HG03565 (cell line): ENCODE measurements around the gene RXFP4.

Experiments used
- ATAC-seq: cut with Tn5 transposase; IDR thresholded peaks from one replicate; pipeline ENCODE4 v1.9.1; 2021; ENCODE audit warnings: mild to moderate bottlenecking, moderate library complexity; ENCODE audit not compliant: unreplicated experiment

RXFP4 gene

GRCh38 chr1:155957411-155957915 is 16.0 kb downstream of the RXFP4 start:
- ATAC-seq: no peak

GRCh38 chr1:155960081-155960745 is 18.8 kb downstream of the RXFP4 start:
- no peak for ATAC-seq

- no peak for ATAC-seq
Measured at GRCh38 chr1:155961937-155962336, 20.5 kb downstream of the RXFP4 start.

GRCh38 chr1:155962599-155963211 is 21.3 kb downstream of the RXFP4 start:
- ATAC-seq: no peak

GRCh38 chr1:155964193-155964592 is 22.8 kb downstream of the RXFP4 start:
- no peak for ATAC-seq

- ATAC-seq: no peak
Measured at GRCh38 chr1:155966135-155966534, 24.7 kb downstream of the RXFP4 start.

DNA sequence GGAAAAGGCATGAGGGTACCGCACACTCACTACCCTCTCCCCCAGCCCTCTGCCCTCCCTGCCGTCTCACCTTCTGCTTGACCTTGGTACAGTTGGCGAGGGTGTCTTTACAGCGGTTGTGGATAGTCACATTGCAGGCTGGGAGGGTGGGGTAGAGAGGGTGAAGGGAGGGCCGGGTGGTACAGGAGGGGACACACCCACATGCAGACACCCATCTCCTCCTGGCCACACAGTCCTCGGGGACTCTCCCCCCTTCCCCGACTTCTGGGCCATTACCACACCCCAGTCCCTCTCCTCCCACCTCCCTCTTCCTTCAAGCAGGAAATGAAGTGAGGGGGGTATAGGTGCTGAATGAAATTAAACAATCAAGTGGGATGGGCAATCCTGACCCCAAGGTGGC is 25.3 kb downstream of the RXFP4 start:
- ATAC-seq: no peak

GRCh38 chr1:155967341-155968050 is 26.1 kb downstream of the RXFP4 start:
- ATAC-seq: no peak

GRCh38 chr1:155968051-155968400 is 26.6 kb downstream of the RXFP4 start:
- no peak for ATAC-seq

DNA sequence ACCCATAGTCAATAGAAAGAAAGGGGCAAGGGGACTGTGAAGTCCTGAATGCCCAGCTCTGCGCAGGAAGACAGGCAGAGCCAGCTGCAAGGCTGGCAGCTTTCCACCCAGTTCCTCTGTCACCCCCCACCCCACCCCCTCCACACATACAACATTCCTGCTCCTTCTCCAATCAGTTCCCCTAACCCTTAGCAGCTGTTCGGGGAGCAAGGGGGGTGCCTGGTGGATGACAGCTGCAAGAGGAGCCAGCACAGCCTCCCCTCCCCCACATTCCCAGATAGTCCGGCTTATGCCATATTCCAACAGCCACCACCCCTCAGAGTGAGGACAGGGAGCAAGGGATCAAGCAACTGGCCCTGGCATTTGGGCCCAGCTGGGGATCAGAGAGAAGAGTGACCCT is 27.2 kb downstream of the RXFP4 start:
- ATAC-seq: no peak

DNA sequence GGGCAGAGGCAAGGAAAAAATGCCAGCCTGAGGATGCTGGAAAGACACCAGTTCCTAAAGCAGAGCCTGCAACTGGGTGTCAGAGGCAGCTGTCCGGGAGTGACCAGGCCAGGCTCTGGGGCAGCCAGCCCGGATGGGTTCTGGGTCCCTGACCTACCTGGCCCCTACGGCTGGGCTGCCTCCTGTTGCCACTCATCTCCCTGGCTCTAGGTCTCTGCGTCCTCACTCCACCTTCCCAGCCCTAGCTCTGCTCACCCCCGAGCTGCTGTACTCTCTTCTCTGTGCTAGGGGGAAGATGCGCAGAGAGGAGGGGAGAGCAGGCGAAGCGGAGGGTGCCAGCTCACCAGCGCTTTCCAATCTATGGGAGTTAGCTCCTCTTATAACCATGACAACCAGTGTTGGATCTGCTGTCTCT is 27.9 kb downstream of the RXFP4 start:
- no peak for ATAC-seq

DNA sequence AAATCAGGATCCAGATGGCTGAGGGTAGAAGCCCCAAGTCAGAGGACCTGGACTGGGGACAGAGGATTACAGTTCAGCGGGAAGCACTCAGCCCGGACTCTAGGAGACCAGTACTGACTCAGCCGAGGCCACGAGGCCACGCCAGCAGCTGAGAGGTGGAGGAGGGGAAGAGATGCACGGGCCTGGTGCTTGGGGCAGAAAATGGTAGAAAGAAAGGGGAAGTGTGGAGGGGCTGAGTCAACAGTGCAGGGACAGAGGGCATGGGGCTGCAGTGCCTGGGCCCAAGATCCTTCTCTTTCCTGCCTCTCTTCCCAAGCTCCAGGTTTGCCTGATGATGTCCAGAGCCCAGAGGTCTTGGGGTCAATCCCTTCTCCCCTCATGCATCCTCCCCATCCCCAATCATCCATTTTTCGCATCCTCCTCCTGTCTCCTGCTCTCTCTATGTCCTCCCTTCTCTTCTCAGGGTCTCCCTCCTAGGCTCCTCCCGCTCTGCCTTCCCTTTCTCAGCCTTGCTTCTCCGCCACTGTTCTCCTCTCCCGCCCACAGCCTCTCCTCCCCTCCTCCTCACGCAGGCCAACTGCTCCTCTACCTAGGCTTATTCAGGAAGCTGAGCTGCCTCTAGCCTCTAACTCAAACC is 29.2 kb downstream of the RXFP4 start:
- ATAC-seq: no peak

GRCh38 chr1:155971910-155972809 is 30.7 kb downstream of the RXFP4 start:
- ATAC-seq: no peak

DNA sequence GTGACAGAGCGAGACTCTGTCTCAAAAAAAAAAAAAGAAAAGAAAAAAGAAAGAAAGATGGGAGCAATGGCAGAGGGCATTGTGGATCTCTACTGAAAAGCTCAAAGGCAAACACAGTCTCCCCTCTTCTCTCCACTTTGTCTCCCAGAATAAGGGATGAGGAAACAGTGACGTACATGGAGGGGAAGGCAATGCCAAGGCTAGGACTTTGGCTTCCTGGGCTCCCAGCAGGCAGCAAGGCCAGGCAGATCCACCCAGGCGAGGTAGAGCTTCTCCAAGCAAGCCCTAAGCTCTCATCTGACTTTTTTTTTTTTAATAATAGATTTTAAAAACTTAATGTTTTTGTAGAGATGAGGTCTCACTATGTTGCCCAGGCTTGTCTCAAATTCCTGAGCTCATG is 32.3 kb downstream of the RXFP4 start:
- ATAC-seq: no peak

DNA sequence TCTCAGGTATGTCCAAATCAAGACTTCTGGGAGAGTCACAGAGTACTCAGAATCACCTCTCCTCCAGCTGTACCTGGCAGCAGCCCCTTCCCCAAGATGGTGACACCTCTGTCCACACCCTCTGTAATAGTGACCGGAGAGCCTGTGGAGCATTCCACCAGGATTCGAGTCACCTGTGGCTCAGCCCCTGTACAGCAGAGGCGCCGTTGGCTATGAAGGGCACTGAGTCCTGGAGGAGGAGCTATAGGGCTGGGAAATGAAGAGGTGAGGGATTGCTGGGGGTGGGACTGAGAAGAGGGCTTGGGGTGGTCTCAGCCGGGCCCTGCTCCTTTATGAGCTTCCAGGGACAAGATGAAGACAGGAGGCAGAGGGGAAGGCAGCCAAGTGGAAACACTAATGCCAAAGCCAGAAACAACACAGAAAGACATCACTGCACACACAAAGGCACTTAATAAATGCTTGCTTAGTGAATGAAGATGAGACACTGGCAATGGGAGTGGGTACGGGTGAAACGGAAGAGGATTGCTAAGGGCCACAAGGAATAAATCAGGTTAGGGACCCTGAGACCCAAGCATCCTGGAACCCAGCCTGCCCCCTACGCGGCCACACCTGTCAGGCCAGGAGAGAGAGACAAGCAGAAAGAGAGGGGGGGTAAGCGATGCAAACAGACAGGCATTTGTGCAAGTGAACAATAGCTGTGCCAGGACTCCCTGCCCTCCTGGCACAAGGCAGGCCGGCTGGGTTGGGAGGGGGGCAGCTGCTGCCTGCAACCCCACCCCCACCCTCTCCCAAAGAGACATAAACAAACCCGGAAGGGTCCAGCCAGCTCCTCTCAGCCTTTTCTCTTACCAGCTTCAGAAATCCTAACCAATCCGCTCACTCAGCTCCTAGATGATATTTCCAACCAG is 33.0 kb downstream of the RXFP4 start:
- ATAC-seq: no peak

DNA sequence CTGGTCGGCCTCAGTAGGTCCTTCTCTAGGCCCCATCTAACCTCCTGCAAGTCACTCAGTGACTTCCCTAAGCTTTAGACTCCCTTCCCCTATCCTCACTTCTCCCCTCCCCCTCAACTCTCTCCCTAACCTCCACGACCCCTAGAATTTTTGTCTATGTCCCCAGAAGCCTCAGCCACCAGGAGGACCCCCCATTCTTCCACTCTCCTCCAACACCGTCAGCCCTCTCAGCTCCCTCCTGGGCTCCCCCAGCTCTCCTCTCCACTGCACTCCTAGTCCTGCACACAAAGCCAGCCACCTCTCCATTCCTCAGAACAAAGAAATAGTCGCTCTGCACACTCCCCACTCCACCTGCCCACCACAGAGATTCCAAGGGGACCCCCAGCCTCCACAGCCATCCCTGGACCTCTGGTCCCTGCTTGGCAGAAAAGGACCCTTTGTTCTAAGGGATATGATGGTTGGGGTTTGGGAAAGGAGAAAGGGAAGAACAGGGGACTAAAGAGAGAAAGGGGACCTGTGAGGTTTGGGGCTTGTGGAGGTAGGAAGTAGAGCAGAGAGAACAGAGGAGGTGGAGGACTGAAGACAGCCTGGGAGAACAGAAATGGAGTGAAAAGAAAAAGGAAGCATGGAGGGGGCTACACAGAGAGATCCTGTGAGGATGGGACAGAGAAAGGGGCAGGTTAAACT is 34.1 kb downstream of the RXFP4 start:
- no peak for ATAC-seq

- no peak for ATAC-seq
Measured at GRCh38 chr1:155976062-155976912, 34.8 kb downstream of the RXFP4 start.
